Measurements from ENCODE around the gene APBA2.
"Not testable (repeated sequence)": the region's sequence is repeated elsewhere in the genome, so short reads cannot be mapped to it uniquely, and the experiment has no call there.

Gene APBA2

DNA sequence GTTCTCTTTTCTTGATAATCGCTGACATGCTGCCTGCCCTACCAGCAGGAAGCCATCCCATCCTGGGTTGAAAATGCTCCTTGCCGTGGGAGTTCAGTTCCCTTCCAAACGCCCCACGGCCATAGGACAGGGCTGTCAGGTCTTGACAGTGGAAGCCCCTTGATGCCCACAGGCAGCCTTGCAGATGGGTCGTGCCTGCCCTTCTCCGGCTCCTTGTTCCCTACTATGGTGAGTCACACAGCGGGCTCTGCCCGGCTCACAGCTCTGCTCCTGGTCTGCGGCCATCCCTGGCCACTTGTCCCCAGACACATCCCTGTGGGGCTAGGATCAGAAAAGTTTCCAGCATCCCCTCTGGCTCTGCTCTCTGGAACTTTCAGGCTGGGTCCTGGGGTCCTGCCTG, 6.2 kb upstream of the APBA2 start:
- no peak for DNase-seq

DNA sequence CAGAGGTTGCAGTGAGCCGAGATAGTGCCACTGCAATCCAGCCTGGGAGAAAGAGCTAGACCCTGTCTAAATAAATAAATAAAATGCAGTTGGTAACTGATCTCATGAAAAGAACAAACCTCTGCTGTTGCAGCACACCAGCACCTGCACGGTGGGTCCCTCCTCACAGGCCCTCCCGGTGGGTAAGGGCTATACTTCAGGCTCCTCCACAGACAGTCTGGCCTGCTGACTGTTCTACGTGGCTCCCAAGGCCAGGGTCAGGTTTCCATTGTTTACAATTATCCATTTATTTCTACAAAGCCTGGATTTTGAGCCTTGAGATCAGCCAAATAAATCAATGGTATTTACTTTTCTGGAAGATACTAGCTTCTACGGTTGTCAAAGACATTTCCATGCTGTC, 5.1 kb upstream of the APBA2 start:
- no peak for DNase-seq

DNA sequence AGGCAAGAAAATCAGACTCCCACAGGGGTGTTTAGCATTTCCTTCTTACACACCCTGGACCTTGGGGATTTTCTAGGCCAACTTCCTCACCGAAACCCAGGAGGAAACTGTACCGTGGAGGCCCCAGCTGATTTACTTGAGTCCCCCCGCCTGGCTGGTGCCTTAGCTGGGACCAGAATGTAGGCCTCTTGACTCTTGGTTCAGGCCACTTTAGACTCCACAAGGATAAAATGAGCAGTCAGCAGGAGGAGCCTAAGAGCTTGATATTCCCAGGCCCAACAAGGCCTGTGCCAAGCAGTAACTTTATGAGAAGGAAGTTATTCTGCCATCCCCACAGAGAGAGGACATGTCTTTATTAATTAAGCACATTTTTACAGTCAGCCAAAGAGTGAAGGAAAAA, 4.6 kb upstream of the APBA2 start:
- DNase-seq = peak; percentile 8

DNA sequence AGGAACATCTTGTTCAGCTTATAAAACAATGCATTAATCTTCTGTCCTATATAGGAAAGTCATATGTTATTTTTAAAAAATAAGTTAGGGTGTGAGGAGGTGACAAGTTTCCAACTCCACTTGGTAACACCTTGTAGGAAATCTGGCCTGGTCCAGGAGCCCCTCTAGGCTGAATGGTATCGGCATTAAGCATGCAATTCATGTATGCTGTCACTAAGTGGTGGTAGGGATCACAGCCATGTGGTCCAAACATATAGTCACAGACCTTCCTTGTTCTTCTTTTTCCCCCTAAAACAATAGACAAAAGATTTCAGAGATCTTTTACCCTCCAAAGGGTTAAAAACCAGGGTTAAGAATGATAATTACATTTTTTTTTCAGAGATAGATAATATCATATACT, 4.2 kb upstream of the APBA2 start:
- no peak for DNase-seq

DNA sequence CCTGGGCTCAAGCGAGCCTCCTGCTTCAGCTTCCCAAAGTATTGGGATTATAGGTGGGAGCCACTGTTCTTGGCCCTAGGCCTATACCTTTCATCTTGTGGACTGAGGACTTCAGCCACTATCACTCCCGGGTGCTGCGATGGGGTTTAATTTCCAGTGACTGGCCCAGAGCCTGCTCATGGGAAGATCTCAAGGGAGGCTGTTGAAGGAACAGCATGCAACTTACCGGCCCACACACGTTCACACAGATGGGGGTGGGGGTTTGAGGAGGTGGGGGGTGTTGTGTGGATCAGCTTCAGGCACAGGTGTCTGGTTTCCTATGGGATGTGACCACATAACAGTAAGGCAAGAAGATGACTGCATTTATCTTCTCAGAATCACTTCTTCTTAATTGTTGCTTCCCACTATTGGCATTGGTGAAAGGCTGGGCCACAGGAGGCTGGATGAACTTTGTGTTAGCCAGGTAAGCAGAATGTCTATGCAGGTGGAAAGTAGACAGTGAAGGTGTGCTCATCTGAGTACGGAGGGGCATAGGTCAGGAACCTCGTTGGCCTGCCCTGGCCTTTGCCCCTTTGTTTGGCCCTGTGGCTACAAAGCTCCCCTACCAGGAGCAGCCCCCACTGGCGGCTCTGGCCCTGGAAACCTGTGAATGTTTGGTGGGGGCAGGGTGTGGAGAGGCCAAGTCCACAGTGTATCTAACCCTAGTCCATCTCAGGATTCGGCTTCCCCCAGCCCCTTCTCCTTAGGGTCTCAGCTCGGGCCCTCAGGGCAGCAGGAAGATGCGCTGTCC, 1.4 kb upstream of the APBA2 start:
- no peak for DNase-seq

DNA sequence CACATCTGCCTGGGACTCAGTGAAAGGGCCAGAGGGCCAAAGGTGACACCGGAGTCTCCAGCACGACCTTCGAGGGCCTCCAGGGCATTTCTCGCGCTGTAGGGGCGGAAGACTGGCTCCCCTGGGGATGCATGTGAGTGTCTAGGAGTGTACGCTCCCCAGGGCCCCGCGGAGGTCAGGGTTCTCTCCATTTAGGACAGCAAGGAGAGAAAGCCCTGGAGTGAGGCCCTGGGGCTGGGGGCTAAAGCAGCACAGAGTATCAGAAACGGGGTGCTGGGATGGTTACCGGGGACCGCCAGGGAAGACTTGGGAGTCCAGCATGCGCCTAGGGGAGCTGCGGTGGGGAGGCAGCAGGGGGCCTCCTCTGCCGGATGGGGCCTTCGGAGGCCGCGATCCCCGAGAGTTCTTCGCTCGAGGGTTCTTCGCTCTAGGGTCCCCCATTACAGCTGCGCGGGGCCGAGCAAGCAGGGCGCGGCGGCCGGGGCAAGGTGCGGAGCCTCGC, 595 bp upstream of the APBA2 start:
- DNase-seq = no peak

DNA sequence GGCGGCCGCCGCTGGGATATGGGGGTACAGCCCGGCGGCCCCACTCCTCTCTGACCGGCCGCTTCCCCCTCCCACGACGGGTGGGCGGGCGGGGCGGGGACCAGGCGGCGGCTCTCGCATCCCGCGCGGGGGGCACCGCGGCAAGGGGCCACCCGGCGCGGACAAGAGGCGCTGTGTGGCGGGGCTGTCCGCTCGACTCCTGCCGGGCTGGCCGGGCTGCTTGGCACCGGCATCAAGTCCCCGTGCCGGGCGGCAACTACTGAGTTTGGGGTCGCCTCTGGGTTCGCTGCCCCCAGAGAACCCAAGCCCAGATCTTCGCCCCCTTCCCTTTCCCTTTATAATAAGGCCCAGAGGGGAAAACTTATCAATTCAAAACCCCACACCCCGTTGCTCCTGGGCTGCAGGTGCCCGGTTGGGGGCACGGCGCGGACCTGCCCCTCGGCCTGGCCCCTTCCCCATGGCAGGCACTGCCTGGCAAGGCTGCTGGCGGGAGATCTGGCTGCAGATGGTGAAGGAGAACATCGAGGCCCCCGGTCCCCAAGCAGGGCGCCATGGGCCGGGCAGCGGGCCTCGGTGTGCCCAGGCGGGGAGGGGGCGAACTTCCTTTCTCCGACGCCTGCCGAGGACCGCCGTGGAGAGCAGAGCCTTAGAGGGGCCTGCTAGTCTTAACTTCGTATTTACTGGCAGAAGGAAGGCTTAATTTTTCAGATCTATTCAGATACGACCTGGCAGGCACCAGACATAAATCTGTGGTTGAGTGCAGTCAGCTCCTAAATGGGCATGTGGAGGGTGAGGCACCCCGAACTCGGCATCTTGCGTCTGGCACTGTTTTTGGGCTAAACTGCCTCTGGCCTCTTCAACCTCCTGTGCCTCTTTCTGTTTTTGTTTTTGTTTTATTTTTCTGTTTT, 911 bp downstream of the APBA2 start:
- DNase-seq = peak; percentile 9

DNA sequence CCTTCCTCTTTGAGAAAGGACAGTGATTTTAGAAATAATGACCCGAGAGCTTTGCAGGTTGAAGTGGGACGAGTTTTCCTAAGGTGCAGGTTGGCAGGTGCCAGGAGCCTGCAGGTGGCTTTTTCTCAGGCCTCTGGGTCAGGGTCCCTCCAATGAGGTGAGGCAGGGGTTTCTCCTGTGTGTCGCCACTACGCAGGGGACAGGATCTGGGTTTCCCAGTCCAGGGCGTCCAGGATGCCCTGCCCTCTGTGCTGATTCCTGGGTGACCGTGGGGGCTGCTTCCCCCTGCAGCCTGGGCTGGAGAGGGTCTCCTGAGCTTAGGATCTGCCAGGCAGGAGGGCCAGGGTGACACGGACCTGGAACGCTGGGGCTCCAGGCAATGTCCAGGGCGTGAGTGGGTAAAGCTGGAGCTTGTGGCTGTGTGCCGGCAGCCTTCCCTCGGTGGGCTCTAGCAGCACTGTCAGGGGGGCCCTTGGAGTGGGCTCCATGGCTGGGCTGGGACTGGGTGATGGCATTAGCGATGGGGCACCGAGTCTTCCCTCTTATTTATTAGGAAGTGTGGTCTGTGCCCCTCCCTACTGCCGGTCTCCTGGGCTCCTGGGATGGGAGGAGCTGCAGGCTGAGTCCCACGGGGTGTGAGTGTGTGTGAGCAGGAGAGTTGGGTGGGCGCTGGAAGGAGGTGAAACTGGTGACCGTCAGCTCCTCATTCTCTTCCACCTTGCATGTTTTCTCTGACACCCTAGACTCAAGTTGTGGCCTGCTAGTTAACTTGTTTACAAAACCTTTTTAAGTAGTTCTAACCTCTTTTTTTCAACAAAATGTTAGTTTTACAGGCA, 1.8 kb downstream of the APBA2 start:
- no peak for DNase-seq

DNA sequence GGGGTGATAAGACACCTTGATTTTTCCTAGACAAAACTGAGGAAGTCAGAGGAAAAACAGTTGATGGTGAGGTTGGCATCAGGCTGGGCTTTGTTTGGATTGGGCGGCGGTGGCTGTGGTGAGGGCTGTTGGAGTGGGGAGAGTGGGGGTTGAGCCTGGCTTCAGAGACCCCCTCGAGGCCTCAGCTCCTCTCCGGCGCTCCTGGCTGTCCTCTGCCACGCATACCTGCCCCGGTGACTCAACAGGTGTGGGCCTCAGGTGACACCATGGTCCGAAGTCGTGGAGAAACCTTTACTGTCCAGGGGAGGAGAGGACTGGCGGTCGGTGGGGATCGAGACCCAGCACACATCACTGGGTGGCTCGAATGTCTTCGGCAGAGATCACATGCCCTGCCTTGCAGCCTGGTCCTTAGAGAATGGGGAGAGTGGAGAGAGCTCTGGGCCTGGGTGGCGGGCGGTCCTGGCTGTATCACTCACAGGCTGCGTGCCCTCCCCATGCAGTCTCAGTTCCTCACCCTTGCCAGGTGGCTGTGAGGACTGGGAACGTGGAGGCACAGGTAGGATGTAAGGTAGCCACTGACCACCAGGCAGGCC, 2.6 kb downstream of the APBA2 start:
- no peak for DNase-seq

DNA sequence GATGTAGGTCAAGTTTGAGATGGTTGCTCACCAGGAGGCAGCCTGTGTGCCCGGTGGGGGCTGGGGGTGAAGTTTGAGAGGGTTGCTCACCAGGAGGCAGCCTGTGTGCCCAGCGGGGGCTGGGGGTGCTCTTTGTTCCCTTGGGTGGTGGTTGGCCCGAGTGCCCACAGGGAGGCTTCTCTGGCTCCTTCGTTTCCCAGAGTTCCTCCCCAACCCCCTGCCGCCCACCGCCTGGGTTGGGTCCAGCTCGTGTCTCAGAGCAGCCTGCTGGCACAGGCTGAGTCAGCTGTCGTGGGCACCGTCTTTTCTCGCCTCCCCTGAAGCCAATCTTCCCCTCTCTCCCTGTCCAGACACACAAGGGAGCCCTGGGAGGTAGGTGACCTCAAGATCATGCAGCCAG, 3.1 kb downstream of the APBA2 start:
- no peak for DNase-seq

DNA sequence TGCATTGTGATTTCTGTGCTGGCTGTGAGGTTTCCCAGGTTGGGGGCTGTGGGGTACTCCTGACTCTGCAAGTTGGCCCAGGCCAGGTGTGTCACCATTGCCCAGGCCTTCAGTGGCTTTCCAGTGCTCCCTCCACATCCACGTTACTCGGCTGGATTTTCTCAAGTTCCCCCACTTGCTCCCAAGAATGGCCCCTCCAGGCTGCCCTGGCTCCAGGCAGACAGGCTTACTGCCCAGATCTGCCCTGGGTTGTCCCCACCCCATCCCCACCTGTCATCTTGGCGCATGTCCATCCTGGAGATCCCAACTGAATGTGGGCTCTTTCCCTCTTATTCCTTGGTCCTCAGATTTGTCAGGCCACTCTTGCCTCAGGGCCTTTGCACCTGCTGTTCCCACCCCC, 3.6 kb downstream of the APBA2 start:
- no peak for DNase-seq

DNA sequence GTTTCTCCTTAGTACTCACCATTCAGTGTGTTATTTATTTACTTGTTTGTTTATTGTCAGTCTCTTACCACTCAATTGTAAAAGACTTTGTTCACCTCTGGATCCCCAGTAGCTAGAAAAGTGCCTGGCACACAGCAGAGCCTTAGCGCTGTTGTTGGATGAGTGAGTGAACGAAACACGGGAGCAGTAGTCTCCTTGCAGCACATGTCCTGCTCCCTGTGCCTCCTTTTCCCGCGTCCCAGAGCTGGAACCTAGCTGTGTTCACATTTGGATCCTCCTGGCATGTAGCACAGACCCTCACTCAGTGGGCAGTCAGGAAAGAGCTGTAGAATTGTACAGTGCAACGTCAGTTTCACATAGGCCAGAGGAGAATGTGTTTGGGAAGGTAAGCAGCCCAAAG, 4.1 kb downstream of the APBA2 start:
- not testable (repeated sequence) for DNase-seq

DNA sequence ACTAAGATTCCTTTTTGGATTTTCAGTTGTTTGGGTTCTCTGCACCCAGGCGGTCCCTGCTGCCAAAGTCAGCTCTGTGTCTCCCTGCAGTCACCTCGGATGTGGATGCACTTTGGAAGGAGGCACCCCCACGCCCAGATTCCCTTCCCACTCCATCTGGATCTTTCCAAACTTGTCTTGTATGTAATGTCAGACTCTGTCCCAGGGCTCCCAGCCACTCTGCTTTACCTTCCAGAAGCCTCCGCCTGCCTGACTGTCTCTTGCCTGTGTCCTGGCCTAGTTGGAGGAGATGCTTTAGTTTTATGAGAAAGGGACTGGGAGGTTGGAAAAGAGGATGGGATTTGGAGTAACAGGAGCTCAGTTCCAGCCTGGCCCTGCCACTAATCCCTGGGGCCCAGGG, 4.5 kb downstream of the APBA2 start:
- not testable (repeated sequence) for DNase-seq

DNA sequence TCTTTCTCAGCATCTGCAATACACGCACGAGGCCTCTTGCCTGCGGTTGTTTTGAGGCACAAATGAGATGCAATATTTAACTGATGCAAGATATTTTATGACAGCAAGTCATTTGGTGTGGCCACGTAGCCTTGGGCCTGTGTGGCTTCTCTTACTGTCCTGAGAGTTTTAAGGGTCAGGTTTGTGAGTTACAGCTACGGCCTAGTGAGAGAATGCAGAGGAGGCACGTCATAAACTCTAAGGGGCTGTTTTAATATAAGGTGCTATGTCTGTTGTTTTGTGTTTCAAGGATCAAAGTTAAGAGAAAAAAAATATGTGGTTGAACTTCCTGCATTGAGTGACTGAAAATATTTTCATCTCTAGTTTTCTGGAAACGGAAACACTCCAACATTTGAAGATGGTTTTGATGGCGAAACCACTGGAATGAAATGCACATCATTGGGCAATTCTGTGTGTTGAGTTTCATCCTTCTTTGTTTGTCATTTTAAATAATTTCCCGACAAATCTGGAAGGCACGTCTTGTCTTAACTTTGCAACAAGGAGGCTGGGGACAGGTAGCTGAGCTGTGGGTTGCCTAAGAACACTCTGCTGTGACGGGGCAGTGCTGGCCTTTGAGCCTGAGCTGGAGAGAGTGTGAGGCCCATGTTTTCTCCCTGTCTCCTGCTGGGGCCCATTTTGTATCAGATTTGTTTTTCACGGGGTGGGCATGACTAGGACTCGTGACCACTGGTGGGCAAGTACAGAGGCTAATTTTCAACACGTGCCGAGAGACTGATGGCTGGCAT, 5.1 kb downstream of the APBA2 start:
- DNase-seq = no peak

DNA sequence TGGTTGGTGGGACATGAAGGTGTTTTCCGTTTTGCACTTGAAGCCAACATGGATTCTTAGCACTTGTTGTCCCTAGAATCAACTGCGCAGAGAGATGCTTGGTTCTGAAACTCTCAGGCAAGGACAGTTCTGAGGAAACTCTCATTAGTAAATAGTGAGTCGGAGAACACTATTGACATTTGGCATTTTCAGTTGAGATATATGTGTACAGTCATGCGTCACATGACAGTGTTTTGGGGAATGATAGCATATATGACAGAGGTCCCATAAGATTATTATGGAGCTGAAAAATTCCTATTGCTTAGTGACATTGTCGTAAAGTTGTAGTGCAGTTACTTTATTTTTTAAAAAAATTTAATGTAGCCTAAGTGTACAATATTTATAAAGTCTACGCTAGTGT, 5.8 kb downstream of the APBA2 start:
- DNase-seq = no peak

DNA sequence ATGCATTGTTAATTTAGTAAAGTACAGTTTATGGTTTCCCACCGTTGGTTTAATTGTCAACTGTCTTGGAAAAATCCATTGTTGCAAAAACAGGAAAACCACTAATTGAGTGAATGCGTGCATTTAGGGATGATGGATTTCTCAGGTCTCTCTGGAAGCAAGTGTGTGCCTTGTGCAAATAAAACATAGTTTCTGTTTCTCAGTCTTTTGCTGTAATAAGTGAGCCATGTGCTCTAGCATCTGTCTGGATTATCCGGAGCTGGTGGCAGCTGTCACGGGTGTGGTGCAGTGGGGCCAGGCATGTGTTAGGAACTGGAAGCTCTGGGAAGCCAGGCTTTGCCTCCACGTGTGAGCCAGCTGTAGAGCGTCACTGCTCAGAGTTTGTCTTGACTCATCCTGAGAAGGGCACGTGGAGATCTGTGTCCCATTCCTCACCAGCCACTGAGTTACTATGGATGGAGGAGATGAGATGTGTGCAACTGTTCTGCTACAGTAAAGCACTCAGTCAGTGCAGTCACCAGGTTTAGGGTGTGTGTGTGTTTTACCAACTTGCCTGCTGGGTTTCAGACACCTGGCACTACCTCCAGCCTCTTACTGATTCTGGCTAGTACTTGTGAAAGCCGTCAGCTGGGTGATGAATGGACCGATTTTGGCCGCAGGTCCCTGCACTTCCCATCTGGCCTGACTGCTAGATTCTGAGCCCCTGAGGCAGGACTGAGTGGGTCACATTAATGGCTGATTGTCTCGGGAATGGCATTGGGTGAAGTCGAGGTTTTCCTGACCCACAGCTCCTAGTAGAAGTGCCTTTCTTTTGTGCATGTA, 7.2 kb downstream of the APBA2 start:
- no peak for DNase-seq

DNA sequence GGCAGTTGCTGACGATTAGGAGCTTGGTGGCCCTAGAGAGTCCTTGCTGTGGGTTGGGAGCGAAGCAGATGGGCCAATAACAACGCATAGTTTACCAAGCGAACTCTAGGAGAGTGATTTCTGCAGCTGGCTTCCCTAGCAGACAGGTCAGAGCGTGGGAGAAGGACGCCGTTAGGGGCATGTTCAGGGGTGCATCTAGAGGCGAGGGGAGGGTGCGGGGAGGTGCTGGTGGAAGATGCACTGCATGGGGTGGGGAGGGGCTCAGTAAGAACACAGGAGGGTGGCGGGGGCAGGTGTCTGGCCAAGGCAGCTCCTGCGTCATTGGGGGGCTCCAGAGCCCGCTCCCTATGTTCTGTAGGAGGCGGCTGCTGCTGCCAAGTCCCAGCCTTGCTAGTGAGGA, 8.9 kb downstream of the APBA2 start:
- DNase-seq = no peak

DNA sequence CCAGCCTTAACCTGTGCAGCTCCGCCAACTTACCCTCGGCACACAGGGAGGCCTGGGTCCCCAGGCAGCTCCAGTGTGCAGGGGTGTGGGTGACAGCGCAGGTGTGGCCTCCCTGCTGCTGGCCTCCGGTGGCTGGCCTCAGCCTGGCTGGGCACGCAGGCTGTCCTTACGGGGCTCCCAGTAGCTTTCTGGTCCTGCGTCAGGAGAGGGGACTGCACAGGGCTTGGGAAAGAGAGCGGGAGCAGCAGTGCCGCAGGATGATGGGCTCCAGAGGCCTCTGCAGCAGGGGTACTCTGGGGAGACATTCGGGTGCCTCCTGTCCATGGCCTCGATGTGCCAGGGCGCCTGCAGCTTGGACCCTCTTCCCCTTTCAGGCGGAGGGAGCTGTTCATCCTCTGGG, 9.4 kb downstream of the APBA2 start:
- no peak for DNase-seq

DNA sequence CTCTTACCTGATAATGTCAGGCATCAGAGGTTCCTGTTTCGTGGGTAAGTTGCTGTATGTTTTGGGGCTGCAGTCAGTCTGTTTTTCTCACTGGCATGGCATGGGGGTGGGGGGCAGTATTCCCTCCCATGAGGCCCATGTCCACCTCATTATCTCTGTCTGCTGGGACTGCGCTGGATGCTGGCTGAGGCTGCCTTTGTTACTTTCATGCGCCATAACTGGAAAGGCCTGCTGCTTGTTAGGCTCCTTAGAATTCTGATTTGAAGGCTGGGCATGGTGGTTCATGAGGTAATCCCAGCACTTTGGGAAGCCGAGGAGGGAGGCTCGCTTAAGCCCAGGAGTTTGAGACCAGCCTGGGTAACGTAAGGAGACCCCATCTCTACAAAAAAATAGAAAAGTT, 9.8 kb downstream of the APBA2 start:
- DNase-seq = no peak

DNA sequence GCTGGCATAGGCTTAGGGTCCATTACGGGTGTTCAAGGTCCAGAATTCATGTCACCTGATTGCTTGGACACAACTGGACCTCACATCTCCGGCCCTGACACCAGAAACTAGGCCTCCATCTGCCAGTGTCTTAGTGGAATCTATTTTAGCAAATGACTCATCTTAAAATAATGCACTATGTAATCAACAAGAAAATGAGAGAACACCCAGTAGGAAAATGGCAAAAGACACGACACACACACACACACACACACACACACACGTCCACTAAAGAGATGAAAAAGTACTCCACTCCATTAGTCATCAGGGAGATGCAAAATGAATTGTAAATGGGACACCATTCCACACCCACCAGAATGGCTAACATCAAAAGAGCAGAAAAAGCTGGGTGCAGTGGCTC, 11.2 kb downstream of the APBA2 start:
- DNase-seq = no peak
